Activated CD8-positive, alpha-beta T cell treated with anti-CD3 and anti-CD28 coated beads for 36 hours (primary cell): ENCODE measurements around the gene AZI2. TPM values are rescaled to one million over a fixed set of nuclear protein-coding genes. Genes with fewer than 3 reads are reported as not detected.

Experiments
- ATAC-seq: fragments of 200-7000 bp; cut with Tn5 transposase; one replicate; pipeline ENCODE4 v1.10.0; 2021; ENCODE audit warnings: mild to moderate bottlenecking, moderate library complexity
- CTCF ChIA-PET: fragments of 350-600 bp; sonication (Branson Sonifier 250); formaldehyde crosslinking; loops from one replicate; lab custom pipeline; 2021; ENCODE audit warnings: antibody characterized with exemption; lab: Charles Lee
- POLR2A ChIA-PET: fragments of 350-600 bp; sonication (Branson Sonifier 250); formaldehyde crosslinking; loops from one replicate; lab custom pipeline; 2021; ENCODE audit warnings: antibody characterized with exemption; lab: Charles Lee
- DNase-seq: peaks from one replicate; pipeline ENCODE4 v3.0.0-alpha.2; 2020
- H3K27ac Mint-ChIP-seq: one replicate; pipeline ENCODE4 v1.8.0; 2021; ENCODE audit warnings: mild to moderate bottlenecking, mixed read lengths
- H3K27me3 Mint-ChIP-seq: one replicate; pipeline ENCODE4 v1.8.0; 2021; ENCODE audit warnings: mixed read lengths
- H3K36me3 Mint-ChIP-seq: one replicate; pipeline ENCODE4 v1.8.0; 2021; ENCODE audit warnings: low read depth, mixed read lengths
- H3K4me1 Mint-ChIP-seq: one replicate; pipeline ENCODE4 v1.8.0; 2021; ENCODE audit warnings: low read depth, mixed read lengths
- H3K4me3 Mint-ChIP-seq: one replicate; pipeline ENCODE4 v1.8.0; 2021; ENCODE audit warnings: mild to moderate bottlenecking, moderate library complexity, mixed read lengths
- H3K9me3 Mint-ChIP-seq: one replicate; pipeline ENCODE4 v1.8.0; 2021; ENCODE audit warnings: mixed read lengths
- intact Hi-C: fragments of 100-400 bp; cut with micrococcal nuclease; formaldehyde crosslinking; loops from one replicate; pipeline ENCODE4 v1.10.0; 2022
- total RNA-seq, 2 experiments: library from RNA; stranded (reverse); gene quantifications; one replicate each; pipeline ENCODE4 v1.2.3, GENCODE V29; 2021
- TF ChIP-seq, protein P1 (sequence below): fragments of 200-600 bp; IDR thresholded peaks from one replicate; pipeline ENCODE4 v1.8.0; 2022; ENCODE audit warnings: antibody characterized with exemption, mild to moderate bottlenecking

AZI2 gene
- total RNA-seq, 2 experiments from 2014 or later = 35.1 to 39.1 TPM

DNA sequence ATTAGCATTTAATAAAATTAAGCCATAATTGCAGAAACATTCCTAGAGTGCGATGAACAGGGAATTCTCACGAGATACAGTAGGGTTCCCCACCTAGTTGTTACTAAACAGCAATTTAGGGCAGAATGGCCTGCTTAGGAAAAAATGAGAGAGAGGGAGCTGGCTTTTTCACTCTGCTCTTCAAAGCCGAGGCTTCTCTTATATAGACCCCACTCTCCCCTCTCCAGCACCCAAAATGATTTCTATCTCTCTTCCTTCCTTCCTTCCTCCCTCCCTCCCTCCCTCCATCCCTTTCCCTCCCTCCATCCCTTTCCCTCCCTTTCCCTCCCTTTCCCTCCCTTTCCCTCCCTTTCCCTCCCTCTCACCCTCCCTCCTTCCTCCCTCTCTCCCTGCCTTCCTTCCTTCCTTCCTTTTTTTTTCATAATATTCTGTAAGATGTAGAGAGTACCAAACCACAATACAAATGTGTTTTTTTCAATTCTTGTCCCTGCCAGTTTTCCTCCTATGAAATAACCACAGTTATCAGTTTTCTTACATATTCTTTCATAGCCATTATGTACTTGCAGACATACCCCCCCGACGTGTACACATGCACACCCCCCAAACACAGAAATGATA lies 48.2 kb downstream of the AZI2 start:
- ATAC-seq (no peak), DNase-seq (no peak)
- no peaks in the 10 kb centered on the region for H3K27me3 Mint-ChIP-seq
- peaks cover 7% of the 10 kb centered on the region for H3K36me3 Mint-ChIP-seq
- no peak overlapping the region for H3K4me3 Mint-ChIP-seq
- H3K4me1 Mint-ChIP-seq = peaks cover 10% of the 10 kb centered on the region
- TF ChIP-seq, protein P1, sequence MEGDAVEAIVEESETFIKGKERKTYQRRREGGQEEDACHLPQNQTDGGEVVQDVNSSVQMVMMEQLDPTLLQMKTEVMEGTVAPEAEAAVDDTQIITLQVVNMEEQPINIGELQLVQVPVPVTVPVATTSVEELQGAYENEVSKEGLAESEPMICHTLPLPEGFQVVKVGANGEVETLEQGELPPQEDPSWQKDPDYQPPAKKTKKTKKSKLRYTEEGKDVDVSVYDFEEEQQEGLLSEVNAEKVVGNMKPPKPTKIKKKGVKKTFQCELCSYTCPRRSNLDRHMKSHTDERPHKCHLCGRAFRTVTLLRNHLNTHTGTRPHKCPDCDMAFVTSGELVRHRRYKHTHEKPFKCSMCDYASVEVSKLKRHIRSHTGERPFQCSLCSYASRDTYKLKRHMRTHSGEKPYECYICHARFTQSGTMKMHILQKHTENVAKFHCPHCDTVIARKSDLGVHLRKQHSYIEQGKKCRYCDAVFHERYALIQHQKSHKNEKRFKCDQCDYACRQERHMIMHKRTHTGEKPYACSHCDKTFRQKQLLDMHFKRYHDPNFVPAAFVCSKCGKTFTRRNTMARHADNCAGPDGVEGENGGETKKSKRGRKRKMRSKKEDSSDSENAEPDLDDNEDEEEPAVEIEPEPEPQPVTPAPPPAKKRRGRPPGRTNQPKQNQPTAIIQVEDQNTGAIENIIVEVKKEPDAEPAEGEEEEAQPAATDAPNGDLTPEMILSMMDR = no peak
- intact Hi-C loops = no loop called here
- H3K27ac Mint-ChIP-seq = no peak overlapping the region
- POLR2A ChIA-PET = no interaction called here
- CTCF ChIA-PET = no interaction called here
- H3K9me3 Mint-ChIP-seq = no peaks in the 10 kb centered on the region

DNA sequence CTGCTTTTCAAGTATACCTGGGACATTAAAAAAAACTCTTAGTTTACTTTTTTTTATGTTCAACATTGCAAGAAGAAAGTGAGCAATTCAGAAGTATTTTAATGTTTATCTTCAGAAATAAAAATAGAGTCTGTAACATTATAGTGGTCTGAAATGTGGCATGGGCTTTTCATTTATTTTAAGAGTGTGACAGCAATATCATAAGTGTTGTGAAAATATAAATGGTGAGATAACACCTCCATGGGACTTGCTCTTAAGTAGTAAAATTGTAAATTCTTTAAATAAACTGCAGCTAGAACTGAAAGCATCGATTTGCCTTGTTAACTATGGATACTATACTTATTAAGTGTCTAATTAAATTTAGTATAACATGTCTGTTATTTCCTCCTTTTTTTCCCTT lies 48.9 kb downstream of the AZI2 start:
- TF ChIP-seq, protein P1 = no peak
- Mint-ChIP-seq H3K27me3 (no peaks in the 10 kb centered on the region), H3K36me3 (peaks cover 6% of the 10 kb centered on the region), H3K4me1 (peaks cover 16% of the 10 kb centered on the region), H3K9me3 (no peaks in the 10 kb centered on the region), H3K27ac (no peak overlapping the region), H3K4me3 (no peak overlapping the region)
- no peak for DNase-seq
- intact Hi-C loops = no loop called here
- POLR2A ChIA-PET = no interaction called here
- CTCF ChIA-PET = interaction anchor here (0.6 to 1.3 kb wide), 2 partner anchors 12 to 15 kb away, joined by 3 read pairs; no protein-coding TSS in a partner anchor
- no peak for ATAC-seq

DNA sequence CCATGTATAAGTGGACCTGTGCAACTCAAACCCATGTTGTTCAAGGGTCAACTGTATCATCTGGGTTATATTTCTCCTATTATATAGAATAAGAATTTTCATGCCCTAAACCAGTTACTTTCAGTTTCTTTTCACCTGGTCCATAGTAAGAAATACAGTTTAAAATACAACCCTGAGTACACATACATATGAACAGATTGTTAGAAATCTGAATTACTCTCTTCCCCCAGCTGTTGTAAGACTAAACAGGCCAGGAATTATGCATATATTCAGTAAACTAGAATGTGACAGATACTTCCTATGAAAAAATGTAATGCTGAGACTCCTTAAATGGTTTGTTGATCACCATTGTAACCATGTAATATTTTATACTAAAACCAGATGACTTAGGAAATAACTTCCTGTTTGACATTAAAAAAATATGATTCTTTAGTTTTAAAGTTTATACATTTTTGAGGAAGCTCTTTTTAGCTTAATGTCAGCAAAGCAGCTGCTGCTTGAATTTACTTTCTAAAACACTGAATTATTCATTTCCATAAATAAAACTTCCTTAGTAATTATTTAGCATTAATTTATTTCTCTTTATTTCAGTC lies 52.6 kb downstream of the AZI2 start:
- TF ChIP-seq, protein P1 = no peak
- CTCF ChIA-PET = interaction anchor here (2.2 kb wide), 1 partner anchor 8 kb away, joined by 7 read pairs; no protein-coding TSS in a partner anchor
- H3K4me3 Mint-ChIP-seq = no peak overlapping the region
- peaks cover 9% of the 10 kb centered on the region for H3K36me3 Mint-ChIP-seq
- peaks cover 24% of the 10 kb centered on the region for H3K4me1 Mint-ChIP-seq
- intact Hi-C loops = no loop called here
- H3K27me3 Mint-ChIP-seq = no peaks in the 10 kb centered on the region
- ATAC-seq (no peak), DNase-seq (no peak)
- no peaks in the 10 kb centered on the region for H3K9me3 Mint-ChIP-seq
- POLR2A ChIA-PET = no interaction called here
- H3K27ac Mint-ChIP-seq = no peak overlapping the region

DNA sequence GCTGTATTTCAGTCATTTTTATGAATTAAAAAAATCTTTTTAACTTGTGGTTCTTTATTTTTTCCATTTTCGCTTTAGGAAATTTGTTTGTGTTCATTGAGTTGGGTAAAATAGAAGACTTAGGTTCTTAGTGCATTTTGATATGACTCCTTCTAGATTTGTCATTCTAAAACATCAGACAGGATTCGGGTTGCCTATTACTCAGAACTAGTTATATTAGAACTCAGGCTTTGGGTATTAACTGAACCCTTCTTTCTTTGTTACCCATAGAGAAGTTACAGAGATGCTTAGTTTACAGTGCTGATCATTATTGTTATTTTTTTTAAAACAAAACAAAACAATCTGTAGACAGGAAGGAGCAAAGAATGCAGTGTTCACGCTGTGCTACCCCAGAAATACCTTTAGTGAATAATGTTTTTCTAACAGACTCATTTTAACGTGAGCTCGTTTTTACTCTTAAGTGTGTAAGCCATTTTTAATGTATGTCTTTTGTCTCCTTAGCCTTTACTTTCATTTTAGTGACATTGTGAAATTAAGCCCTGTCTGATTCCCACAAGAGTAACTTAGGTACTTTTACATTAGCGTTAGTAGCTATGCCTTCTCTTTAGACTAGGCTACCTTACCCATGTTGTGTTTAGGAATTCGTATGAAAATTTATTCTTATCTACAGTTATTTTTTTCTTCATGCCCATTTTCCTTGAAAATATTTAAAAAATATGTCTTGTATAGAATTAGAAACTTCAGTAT lies 53.8 kb downstream of the AZI2 start:
- H3K27ac Mint-ChIP-seq = peak overlapping the region; percentile 34
- peak overlapping the region; percentile 6 for H3K4me3 Mint-ChIP-seq
- H3K9me3 Mint-ChIP-seq = peaks cover 6% of the 10 kb centered on the region
- no peak for DNase-seq
- H3K36me3 Mint-ChIP-seq = peaks cover 15% of the 10 kb centered on the region
- peaks cover 31% of the 10 kb centered on the region for H3K4me1 Mint-ChIP-seq
- intact Hi-C loops = no loop called here
- H3K27me3 Mint-ChIP-seq = no peaks in the 10 kb centered on the region
- ChIA-PET CTCF (interaction anchor here (0.8 to 1.9 kb wide), 4 partner anchors 9 to 583 kb away, joined by 3 to 6 read pairs (median 3); partner anchors contain the start of gene EOMES), POLR2A (no interaction called here)
- ATAC-seq = peak; percentile 27
- TF ChIP-seq, protein P1 = no peak
